Heart right ventricle (tissue), 16 donors: ENCODE data around the gene SYNE3. TPM values are rescaled to one million over a fixed set of nuclear protein-coding genes. Genes with fewer than 3 reads are reported as not detected.
A peak's percentile ranks its signal among the peaks of the same experiment; 100 is the strongest.

Experiments used
- ATAC-seq, 8 donors: fragments of 200-7000 bp; cut with Tn5 transposase; one replicate each; pipeline ENCODE4 v1.9.1; 2020; ENCODE audit warnings: mild to moderate bottlenecking in 8 of 8, moderate library complexity in 8 of 8, moderate number of reproducible peaks in 1 of 8
- DNase-seq, 2 donors: peaks; one replicate each; pipeline ENCODE4 v3.0.0-alpha.2; 2020
- H3K27ac ChIP-seq, 10 donors: fragments of 200-600 bp; sonication (generic) in 2 of 10; one replicate each; pipeline versions ENCODE4 v1.5.0 to v1.8.0; 2020 to 2022; ENCODE audit warnings: mild to moderate bottlenecking in 3 of 10
- H3K27me3 ChIP-seq, 7 donors: fragments of 200-600 bp; one replicate each; pipeline ENCODE4 v1.8.0; 2021 to 2022; ENCODE audit warnings: mild to moderate bottlenecking in 2 of 7
- H3K36me3 ChIP-seq, 9 donors: fragments of 200-600 bp; sonication (generic) in 1 of 9; one replicate each; pipeline versions ENCODE4 v1.5.0 to v1.8.0; 2020 to 2022; ENCODE audit warnings: mild to moderate bottlenecking in 2 of 9
- H3K4me1 ChIP-seq, 9 donors: fragments of 200-600 bp; sonication (generic) in 1 of 9; one replicate each; pipeline versions ENCODE4 v1.5.0 to v1.8.0; 2020 to 2022; ENCODE audit warnings: mild to moderate bottlenecking in 4 of 9
- H3K4me3 ChIP-seq, 10 donors: fragments of 200-600 bp; sonication (generic) in 2 of 10; one replicate each; pipeline versions ENCODE4 v1.5.0 to v1.8.0; 2020 to 2022; ENCODE audit warnings: mild to moderate bottlenecking in 7 of 10, moderate library complexity in 2 of 10
- H3K9me3 ChIP-seq, 11 donors: fragments of 200-600 bp in 10 of 11; sonication (generic) in 2 of 11; one replicate each; pipeline versions ENCODE4 v1.5.0 to v1.8.0; 2013 to 2022; ENCODE audit warnings: mild to moderate bottlenecking in 2 of 11, control low read depth in 1 of 11, moderate library complexity in 1 of 11
- CTCF ChIP-seq, 9 donors: fragments of 200-600 bp; sonication (generic) in 2 of 9; IDR thresholded peaks; one replicate each; pipeline versions ENCODE4 v1.5.0 to v1.8.0; 2021 to 2022; ENCODE audit warnings: antibody characterized with exemption in 9 of 9, mild to moderate bottlenecking in 5 of 9, moderate library complexity in 1 of 9
- WGBS, 2 donors: extraction: QIAGEN DNeasy Blood & Tissue Kit; methylation state at CpG; one replicate each; pipeline ENCODE4 v1.1.7; 2013; ENCODE audit warnings: inconsistent platforms in 1 of 2; 5-methylcytosine and 5-hydroxymethylcytosine counted together
- intact Hi-C, 10 donors: fragments of 100-400 bp; cut with DNase I; formaldehyde crosslinking; loops; one replicate each; pipeline versions ENCODE4 v1.11.1 to v1.14.2; 2022
- long read RNA-seq, 3 donors: library from polyadenylated mRNA; unstranded; transcript quantifications; one replicate each; pipeline ENCODE4 v2.0.0, GENCODE V29; 2020 to 2021
- polyA plus RNA-seq, 2 donors: library from polyadenylated mRNA; stranded (reverse); fragments of 200-250 nt; gene quantifications; one replicate each; pipeline ENCODE4 v1.2.3, GENCODE V29; 2013
- total RNA-seq, 10 donors: library from RNA; stranded (reverse); fragmentation: NEBNext Ultra II Directional in 3 of 10; extraction: Animal tissue kit (Norgen Biotek cat#: 25700) in 3 of 10; gene quantifications; one replicate each; pipeline versions ENCODE4 v1.2.1 to v1.2.4, GENCODE V29; 2021 to 2023
- donor health status: Arrhythmogenic right ventricular cardiomyopathy.
- donor health status: ischemic (EF 13 %, LVEDD 7.1; RV severe dilation, severe dysfunction).
- donor health status: healthy with polysubstance abuse.
- donor health status: DM: no; HTN: yes; CAD: no.
- donor health status: DM: no; HTN: no; CAD: no.
- donor health status: ischemic (EF 25% LVEDD 6.9; RV normal size, moderate dysfunction).
- donor health status: ischemic (EF 25% LVEDD 5.7; RV mildly dilated, moderate dysfunction).
- donor health status: healthy.
- donor health status: DM: yes; HTN: yes; CAD: no.
- donor health status: Ischemic cardiomyopathy.
- donor health status: ischemic (EF 35%, LVEDD 5.7; RV mildly dilated, moderate dysfunction).
- donor health status: nonischemic (EF 11% LVEDD 7.7; RV severe dilation, severe dysfunction).
- donor health status: DM: yes; HTN: yes; CAD: no.
- donor health status: PGD.
- donor health status: ischemic (EF 29% LVEDD 5.4; RV normal size, mild dysfunction).
- donor health status: nonischemic (EF 23%, LVEDD 6.1; RV moderate dilation, normal function).

SYNE3 gene, protein sequence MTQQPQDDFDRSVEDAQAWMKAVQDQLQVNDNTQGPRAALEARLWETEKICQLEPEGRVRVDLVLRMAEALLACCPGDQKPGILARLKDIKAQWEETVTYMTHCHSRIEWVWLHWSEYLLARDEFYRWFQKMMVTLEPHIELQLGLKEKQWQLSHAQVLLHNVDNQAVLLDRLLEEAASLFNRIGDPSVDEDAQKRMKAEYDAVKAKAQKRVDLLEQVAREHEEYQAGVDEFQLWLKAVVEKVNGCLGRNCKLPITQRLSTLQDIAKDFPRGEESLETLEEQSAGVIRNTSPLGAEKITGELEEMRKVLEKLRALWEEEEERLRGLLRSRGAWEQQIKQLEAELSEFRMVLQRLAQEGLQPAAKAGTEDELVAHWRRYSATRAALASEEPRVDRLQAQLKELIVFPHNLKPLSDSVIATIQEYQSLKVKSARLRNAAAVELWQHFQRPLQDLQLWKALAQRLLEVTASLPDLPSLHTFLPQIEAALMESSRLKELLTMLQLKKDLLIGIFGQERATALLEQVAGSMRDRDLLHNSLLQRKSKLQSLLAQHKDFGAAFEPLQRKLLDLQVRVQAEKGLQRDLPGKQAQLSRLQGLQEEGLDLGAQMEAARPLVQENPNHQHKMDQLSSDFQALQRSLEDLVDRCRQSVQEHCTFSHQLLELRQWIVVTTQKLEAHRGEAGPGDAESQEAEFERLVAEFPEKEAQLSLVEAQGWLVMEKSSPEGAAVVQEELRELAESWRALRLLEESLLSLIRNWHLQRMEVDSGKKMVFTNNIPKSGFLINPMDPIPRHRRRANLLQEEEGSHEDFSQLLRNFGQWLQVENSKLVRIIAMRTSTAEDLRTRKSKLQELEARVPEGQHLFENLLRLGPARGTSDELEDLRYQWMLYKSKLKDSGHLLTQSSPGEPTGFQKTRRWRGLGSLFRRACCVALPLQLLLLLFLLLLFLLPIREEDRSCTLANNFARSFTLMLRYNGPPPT
- total RNA-seq (10 to 100 TPM in 5 of 10 donors, 1 to 10 TPM in 5; 4.8 to 15.4 (median 10.4) TPM), polyA plus RNA-seq (1 to 10 TPM; 1.5 to 5.3 TPM)
- long read RNA-seq, donor 1, partial matches to known transcripts = 2 of 3 reads
- long read RNA-seq, donor 1, other reads (novel, unspliced or antisense) = 1 of 3 reads
- long read RNA-seq, donor 2, partial matches to known transcripts = 10 of 16 reads
- long read RNA-seq, donor 2, other reads (novel, unspliced or antisense) = 6 of 16 reads
- long read RNA-seq, donor 3, partial matches to known transcripts = 0 of 4 reads
- long read RNA-seq, donor 3, other reads (novel, unspliced or antisense) = 4 of 4 reads

DNA sequence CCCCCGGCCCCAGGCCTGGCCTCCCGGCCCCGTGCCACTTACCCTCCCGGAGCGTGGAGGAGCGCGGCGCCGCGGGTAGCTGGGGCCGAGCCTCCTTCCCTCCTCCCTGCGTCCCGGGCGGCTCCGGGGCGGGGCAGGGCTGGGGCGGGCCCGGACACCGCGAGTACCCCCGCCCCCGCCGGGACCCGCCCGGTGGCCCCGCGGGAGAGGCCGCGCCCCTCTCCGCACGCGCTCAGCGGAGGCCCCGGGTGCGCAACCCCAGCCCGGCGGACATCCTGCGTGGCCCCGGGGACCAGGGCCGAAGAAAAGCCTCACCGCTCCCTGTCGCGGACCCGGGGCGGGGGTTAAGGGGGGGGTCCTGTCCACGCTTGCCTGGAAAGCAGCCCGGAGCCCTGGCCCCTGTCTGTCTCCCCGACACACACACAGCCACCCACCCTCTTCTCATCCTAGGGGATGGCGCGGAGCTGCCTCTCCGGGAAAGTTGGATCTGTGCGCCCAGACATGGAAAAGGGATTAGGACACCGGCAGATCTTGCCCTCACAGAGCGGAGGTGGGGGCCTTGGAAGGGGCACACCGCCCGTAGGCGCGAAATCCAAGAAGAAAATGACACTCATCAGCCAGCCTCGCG lies at the start of gene SYNE3:
Gene SYNE3 (minus strand): TSS at position 97 of the 628 bp plus-strand sequence. CDS start 40,829 bp downstream, outside the sequence.
- no peak for TF ChIP-seq CTCF (IDR thresholded peaks at IDR 0.05)
- intact Hi-C loops = loop anchor here in 2 of 10 donors (5.0 kb wide), 2 partner anchors 34 to 44 kb away; no protein-coding TSS in a partner anchor
- H3K9me3 ChIP-seq = no peaks in the 10 kb centered on the region
- H3K27ac ChIP-seq = peak within 1 kb of the TSS; percentile 67 to 95 (median 92)
- no peaks in the 10 kb centered on the region for H3K27me3 ChIP-seq
- 2 to 5% methylated on average over 33 to 59 of the region's 60 CpGs for WGBS, 2 donors
- peaks cover 24 to 83% (median 59%) of the 10 kb centered on the region in 9 donors for H3K4me1 ChIP-seq
- DNase-seq (peak; percentile 55 to 80), ATAC-seq (peak; percentile 55 to 86 (median 74))
- H3K36me3 ChIP-seq = peaks cover 0 to 3% (median 0%) of the 10 kb centered on the region in 9 donors
- peak within 1 kb of the TSS; percentile 36 to 86 (median 80) for H3K4me3 ChIP-seq

- H3K36me3 ChIP-seq = no peaks in the 10 kb centered on the region
- peaks cover 0 to 4% (median 0%) of the 10 kb centered on the region in 9 donors for H3K4me1 ChIP-seq
- H3K9me3 ChIP-seq = no peaks in the 10 kb centered on the region
- H3K27ac ChIP-seq = no peak overlapping the region
- TF ChIP-seq CTCF (IDR thresholded peaks at IDR 0.05) = no peak
- H3K4me3 ChIP-seq = no peak overlapping the region
- 66 to 81% methylated on average over 4 of the region's 4 CpGs for WGBS, 2 donors
- peaks cover 0 to 6% (median 0%) of the 10 kb centered on the region in 7 donors for H3K27me3 ChIP-seq
- intact Hi-C loops = loop anchor here (5.0 to 10.0 kb wide), 8 partner anchors 121 to 861 kb away; partner anchors contain the start of gene TCL1B (in 1 of the 10)
- ATAC-seq = peak in 1 of 8 donors; percentile 68
- DNase-seq = peak in 1 of 2 donors; percentile 24
Measured at GRCh38 chr14:95564060-95564459, 47.6 kb upstream of the SYNE3 start.

DNA sequence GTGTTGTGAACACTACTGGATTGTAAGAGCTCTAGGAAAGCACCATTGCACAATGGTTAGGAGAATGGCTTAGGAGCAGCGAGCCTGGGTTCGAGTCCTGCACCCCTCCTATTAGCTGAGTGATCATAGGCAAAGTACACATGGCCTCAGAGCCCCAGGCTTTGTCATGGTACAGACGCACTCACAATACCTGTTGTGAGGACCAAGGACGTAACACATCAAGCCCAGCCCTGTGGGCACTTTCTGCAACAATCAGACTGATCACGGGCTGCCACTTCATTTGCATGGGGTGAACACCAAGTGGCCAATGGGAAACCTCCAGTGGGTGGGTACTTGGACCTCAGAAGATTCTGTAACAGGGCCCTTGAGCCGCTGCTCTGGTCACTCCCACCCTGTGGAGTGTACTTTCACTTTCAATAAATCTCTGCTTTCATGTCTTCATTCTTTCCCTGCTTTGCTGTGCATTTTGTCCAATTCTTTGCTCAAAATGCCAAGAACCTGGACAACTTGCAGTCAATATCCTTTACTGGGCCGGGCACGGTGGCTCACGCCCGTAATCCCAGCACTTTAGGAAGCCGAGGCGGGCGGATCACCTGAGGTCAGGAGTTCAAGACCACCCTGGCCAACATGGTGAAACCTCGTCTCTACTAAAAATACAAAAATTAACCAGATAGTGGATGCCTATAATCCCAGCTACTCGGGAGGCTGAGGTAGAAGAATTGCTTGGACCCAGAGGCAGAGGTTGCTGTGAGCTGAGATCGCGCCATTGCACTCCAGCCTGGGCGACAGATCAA lies 46.6 kb upstream of the SYNE3 start:
- intact Hi-C loops = loop anchor here (5.0 to 10.0 kb wide), 8 partner anchors 122 to 862 kb away; partner anchors contain the start of gene TCL1B (in 1 of the 10)
- Histone ChIP-seq H3K4me3 (peak overlapping the region in 1 of 10 donors; percentile 16), H3K9me3 (no peaks in the 10 kb centered on the region), H3K27me3 (peaks cover 0 to 6% (median 0%) of the 10 kb centered on the region in 7 donors), H3K27ac (no peak overlapping the region), H3K36me3 (no peaks in the 10 kb centered on the region), H3K4me1 (peaks cover 0 to 4% (median 0%) of the 10 kb centered on the region in 9 donors)
- ATAC-seq (peak in 1 of 8 donors; percentile 38), DNase-seq (no peak)
- no peak for TF ChIP-seq CTCF (IDR thresholded peaks at IDR 0.05)
- 83 to 86% methylated on average over 18 of the region's 18 CpGs for WGBS, 2 donors
